Measurements from ENCODE around the gene MLXIPL.
"Not testable (repeated sequence)": the region's sequence is repeated elsewhere in the genome, so short reads cannot be mapped to it uniquely, and the experiment has no call there.

The MLXIPL gene

DNA sequence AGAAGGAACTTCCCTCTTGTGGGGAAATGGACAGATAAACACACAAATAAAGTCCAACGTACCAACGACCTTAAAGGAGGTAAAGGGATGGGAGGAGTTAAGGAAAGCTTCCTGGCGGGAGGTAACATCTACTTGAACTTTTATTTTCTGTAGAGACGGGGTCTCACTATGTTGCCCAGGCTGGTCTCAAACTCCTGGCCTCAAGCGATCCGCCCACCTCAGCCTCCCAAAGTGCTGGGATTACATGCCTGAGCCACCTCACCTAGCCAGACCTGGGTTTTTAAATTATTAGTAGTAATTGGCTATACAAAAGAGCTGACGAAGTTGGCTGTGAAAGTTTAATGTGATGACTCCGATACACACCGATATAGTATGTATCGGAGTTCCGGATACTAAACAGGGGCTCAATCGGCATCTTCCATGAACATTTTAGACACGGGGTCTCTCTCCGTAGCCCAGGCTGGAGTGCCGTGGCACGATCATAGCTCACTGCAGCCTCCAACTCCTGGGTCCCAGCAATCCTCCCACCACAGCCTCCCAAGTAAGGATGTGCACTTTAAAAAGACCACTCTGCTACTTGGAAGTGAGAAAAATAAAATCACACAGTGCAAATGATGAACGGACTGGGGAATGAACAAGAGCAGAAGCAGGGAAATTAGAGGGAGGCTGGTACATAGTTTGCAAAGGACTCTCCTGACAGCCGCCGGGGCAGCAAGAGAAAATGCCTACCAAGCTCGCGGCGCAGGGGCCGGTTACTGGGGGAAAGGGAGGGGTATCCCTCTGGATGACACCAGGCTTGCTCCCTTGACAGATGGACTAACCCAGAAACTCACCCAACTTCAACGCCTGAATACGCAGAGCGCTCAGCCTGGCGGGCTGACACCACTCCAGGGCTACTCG is 67.9 kb downstream of the MLXIPL start:
- in situ Hi-C loops (cut with MboI; ENCODE audit: low sequenced_read_pairs) = no loop called here

DNA sequence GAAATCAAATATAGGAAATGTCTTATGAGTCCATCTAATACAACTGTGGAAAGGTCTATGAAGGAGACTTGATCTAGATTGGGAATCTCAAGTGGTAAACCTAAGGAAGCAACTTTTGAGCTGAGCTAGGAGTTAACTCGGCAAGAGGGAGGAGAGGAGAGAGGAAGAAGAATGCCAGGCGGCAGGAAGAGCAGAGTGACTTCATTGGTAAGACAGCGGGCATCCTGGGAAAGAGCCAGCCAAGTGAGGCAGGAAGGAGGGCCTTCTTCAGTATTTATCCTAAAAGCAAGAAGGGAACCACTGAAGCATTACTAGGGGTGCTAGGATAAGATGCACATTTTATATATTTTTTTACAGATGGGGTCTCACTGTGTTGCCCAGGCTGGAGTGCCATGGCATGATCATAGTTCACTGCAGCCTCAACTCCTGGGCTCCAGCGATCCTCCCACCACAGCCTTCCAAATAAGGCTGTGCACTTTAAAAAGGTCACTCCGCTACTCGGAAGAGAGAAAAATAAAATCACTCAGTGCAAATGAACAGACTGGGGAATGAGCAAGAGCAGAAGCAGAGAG is 68.8 kb downstream of the MLXIPL start:
- in situ Hi-C loops (cut with MboI; ENCODE audit: low sequenced_read_pairs) = no loop called here

DNA sequence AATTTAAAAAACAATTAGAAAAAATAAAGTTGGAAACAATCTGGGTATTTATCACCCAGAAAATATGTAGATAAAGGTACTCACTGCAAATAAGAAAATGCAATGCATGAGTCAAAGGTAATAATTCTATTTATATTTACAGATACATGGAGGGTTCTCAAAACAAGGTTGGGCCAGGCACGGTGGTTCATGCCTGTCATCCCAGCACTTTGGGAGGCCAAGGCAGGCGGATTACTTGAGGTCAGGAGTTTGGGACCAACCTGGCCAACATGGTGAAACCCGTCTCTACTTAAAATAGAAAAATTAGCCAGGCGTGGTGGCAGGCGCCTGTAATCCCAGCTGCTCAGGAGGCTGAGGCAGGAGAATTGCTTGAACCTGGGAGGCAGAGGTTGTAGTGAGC is 74.2 kb downstream of the MLXIPL start:
- in situ Hi-C loops (cut with MboI; ENCODE audit: low sequenced_read_pairs) = not testable (repeated sequence)

DNA sequence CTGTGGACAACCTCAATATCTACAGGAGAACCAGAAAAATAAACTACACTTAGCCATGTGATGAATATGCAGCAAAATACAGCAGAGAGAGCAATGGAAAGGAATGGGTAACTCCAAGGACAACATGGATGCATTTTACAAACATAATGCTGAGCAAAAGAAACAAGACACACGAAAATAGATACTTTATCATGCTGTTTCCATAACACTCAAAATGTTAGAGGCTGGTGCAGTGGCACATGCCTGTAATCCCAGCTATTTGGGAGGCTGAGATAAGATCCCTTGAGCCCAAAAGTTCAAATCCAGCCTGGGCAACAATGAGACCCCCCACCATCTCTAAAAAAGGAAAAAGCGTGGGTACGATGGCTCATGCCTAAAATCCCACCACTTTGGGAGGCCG is 75.1 kb downstream of the MLXIPL start:
- in situ Hi-C loops (cut with MboI; ENCODE audit: low sequenced_read_pairs) = no loop called here

DNA sequence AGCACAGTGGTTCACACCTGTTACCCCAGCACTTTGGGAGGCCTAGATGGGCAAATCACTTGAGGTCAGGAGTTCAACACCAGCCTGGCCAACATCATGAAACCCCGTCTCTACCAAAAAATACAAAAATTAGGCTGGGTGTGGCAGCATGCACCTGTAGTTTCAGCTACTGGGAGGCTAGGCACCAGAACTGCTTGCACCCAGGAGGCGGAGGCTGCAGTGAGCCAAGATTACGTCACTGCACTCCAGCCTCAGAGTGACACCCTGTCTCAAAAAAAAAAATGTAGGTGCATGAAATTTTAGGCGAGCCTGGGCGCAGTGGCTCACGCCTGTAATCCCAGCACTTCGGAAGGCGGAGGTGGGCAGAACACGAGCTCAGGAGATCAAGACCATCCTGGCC is 76.5 kb downstream of the MLXIPL start:
- in situ Hi-C loops (cut with MboI; ENCODE audit: low sequenced_read_pairs) = no loop called here

DNA sequence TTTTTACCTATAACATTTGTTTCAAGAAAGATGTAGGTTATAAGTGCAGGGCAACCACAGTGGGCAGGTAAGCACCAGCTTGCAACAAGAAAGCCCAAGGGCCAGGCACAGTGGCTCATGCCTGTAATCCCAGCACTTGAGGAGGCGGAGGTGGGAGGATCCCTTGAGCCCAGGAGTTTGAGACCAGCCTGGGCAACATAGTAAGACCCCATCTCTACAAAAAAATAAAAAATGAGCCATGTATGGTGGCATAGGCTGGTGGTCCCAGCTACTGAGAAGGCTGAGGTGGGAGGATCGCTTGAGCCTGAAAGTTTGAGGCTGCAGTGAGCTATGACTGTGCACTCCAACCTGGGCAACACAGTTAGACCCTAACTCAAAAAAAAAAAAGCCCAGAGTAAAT is 79.6 kb downstream of the MLXIPL start:
- in situ Hi-C loops (cut with MboI; ENCODE audit: low sequenced_read_pairs) = no loop called here
